Right lobe of liver (tissue), 6 donors: ENCODE data around the gene PCBD1. TPM values are rescaled to one million over a fixed set of nuclear protein-coding genes. Genes with fewer than 3 reads are reported as not detected.

Experiments used
- ATAC-seq, 4 donors: fragments of 200-7000 bp; cut with Tn5 transposase; one replicate each; pipeline ENCODE4 v1.9.1; 2020; ENCODE audit warnings: mild to moderate bottlenecking in 4 of 4, moderate library complexity in 4 of 4
- DNase-seq, 3 donors: peaks; one replicate each; pipeline ENCODE4 v3.0.0-alpha.2; 2020
- H3K27ac ChIP-seq, 3 donors: fragments of 200-600 bp; one replicate each; pipeline ENCODE4 v1.8.0; 2022
- H3K27me3 ChIP-seq, 2 donors: fragments of 200-600 bp; one replicate each; pipeline ENCODE4 v1.8.0; 2022
- H3K36me3 ChIP-seq, 4 donors: fragments of 200-600 bp; sonication (generic) in 1 of 4; one replicate each; pipeline versions ENCODE4 v1.5.1 to v1.8.0; 2017 to 2022; ENCODE audit warnings: control low read depth in 1 of 4
- H3K4me1 ChIP-seq, 4 donors: fragments of 200-600 bp; sonication (generic) in 1 of 4; one replicate each; pipeline versions ENCODE4 v1.5.1 to v1.8.0; 2017 to 2022; ENCODE audit warnings: control low read depth in 1 of 4
- H3K4me3 ChIP-seq, 3 donors: fragments of 200-600 bp; one replicate each; pipeline ENCODE4 v1.8.0; 2022
- H3K9me3 ChIP-seq, 4 donors: fragments of 200-600 bp; sonication (generic) in 1 of 4; one replicate each; pipeline versions ENCODE4 v1.5.1 to v1.8.0; 2017 to 2022; ENCODE audit warnings: control low read depth in 1 of 4
- POLR2A ChIP-seq: fragments of 450-650 bp; IDR thresholded peaks from one replicate; pipeline ENCODE4 v1.6.1; 2017; ENCODE audit warnings: antibody characterized with exemption, mild to moderate bottlenecking
- WGBS: methylation state at CpG from one replicate; pipeline ENCODE4 v1.1.6; 2018; ENCODE audit warnings: low coverage, low lambda C conversion rate; ENCODE audit not compliant: insufficient coverage; ENCODE audit errors: missing lambda C conversion rate; 5-methylcytosine and 5-hydroxymethylcytosine counted together
- intact Hi-C, 2 donors: fragments of 100-400 bp; cut with DNase I; formaldehyde crosslinking; loops; one replicate each; pipeline versions ENCODE4 v1.11.2 to v1.14.1; 2022
- total RNA-seq, 6 experiments: library from RNA; depleted of rRNA in 2 of 6; stranded (reverse); fragments of >200 nt in 2 of 6; fragmentation: NEBNext Ultra II Directional in 3 of 6; extraction: Animal tissue kit (Norgen Biotek cat#: 25700) in 3 of 6; gene quantifications; one replicate each; pipeline versions ENCODE4 v1.1.0 to v1.2.4, GENCODE V29; 2016 to 2023
- TF ChIP-seq, protein P1 (sequence below), 4 donors: fragments of 200-600 bp in 3 of 4; fragments of 450-650 bp in 1 of 4; IDR thresholded peaks; one replicate each; pipeline versions ENCODE4 v1.5.1 to v1.8.0; 2016 to 2022; ENCODE audit warnings: antibody characterized with exemption in 4 of 4, mild to moderate bottlenecking in 2 of 4
- donor health status: DM: no; HTN: yes; CAD: no.
- donor health status: DM: no; HTN: no; CAD: no.
- donor health status: DM: no; HTN: no; CAD: no.
- donor health status: DM: no; HTN: yes; CAD: no.
- donor health status: DM: no; HTN: yes; CAD: no.

The PCBD1 gene
- total RNA-seq, 6 experiments from 2014 or later = 165 to 375 (median 230) TPM

DNA sequence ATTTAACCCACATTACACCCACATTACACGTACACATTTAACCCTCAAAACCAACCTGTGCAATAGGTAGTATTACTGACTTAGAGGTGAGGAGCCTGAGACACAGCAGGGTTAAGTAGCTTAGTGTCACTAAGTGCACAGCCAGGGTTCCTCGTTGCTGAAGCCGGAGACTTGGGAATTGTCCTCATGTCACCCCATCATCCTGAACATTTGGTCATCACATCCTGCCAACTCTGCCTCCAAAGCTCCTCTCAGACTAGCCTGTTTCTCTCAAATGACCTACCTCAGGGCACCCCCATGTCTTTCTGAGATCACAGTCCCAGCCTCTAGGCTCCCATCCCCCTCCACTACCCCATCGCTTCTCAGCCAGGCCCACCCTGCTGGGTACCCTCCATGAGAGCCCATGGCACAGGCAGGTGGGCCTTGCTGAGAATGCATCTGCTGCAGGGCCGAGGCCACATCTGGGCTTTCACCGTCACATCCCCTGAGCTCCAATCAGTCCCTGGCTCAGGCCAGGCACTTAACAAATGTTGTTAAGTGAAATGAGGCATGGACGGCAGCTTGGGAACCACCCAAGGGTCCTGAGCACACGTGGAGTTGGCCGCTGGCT, 21.1 kb upstream of the PCBD1 start:
- H3K4me3 ChIP-seq = no peak overlapping the region
- H3K9me3 ChIP-seq = no peaks in the 10 kb centered on the region
- ATAC-seq (no peak), DNase-seq (peak in 2 of 3 donors; percentile 3 to 35)
- intact Hi-C loops = loop anchor here in 1 of 2 donors (10.0 kb wide), 1 partner anchor 305 kb away; the partner anchor contains the start of gene UNC5B
- H3K4me1 ChIP-seq = no peaks in the 10 kb centered on the region
- TF ChIP-seq, protein P1, sequence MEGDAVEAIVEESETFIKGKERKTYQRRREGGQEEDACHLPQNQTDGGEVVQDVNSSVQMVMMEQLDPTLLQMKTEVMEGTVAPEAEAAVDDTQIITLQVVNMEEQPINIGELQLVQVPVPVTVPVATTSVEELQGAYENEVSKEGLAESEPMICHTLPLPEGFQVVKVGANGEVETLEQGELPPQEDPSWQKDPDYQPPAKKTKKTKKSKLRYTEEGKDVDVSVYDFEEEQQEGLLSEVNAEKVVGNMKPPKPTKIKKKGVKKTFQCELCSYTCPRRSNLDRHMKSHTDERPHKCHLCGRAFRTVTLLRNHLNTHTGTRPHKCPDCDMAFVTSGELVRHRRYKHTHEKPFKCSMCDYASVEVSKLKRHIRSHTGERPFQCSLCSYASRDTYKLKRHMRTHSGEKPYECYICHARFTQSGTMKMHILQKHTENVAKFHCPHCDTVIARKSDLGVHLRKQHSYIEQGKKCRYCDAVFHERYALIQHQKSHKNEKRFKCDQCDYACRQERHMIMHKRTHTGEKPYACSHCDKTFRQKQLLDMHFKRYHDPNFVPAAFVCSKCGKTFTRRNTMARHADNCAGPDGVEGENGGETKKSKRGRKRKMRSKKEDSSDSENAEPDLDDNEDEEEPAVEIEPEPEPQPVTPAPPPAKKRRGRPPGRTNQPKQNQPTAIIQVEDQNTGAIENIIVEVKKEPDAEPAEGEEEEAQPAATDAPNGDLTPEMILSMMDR (IDR thresholded peaks at IDR 0.05) = no peak
- no peak for TF ChIP-seq POLR2A
- H3K27me3 ChIP-seq = no peaks in the 10 kb centered on the region
- WGBS = 63% methylated on average over 3 of the region's 9 CpGs
- H3K27ac ChIP-seq = no peak overlapping the region
- no peaks in the 10 kb centered on the region for H3K36me3 ChIP-seq

DNA sequence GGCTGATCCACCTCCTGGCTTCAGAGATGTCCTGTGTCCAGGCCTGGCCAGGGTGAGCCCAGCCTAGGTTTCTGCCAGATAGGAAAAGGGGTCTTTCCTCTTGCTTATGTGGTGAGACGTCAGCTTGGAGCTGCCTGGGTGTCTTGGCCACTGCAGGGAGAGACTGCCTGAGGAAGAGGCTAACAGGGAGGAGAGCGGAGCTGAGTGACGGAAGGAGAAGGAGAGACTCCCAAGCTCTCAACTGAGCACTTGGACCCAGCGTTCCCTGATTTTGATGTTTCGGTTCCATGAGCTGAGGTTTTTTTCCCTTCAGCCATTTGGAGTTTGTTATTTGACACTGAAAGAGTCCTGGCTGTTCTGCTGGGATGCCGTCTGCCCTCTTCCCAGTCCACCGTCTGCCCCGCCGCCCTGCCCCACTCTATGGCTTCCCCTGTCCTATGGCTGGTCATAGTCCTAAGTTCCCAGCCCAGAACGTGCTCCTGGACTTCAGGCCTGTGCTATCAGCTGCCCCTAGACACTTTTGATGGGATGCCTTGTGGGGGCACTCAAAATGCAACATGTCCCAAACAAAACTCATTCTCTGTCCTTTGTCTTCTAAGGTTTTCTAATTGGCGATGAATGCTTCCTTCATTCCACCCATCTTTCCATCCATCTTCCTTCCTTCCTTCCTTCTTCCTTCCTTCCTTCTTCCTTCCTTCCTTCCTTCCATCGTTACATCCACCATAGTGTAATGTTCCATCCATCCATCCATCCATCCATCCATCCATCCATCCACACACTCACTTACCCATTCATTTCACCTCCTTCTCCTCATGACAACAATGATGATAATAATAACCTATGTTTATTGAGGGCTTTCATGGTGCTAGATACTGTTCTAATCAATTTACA, 20.3 kb upstream of the PCBD1 start:
- WGBS = 43% methylated on average over 3 of the region's 12 CpGs
- TF ChIP-seq, protein P1 (IDR thresholded peaks at IDR 0.05) = no peak
- no peak for TF ChIP-seq POLR2A
- Histone ChIP-seq H3K36me3 (no peaks in the 10 kb centered on the region), H3K27ac (no peak overlapping the region), H3K4me1 (no peaks in the 10 kb centered on the region), H3K27me3 (no peaks in the 10 kb centered on the region), H3K4me3 (no peak overlapping the region), H3K9me3 (no peaks in the 10 kb centered on the region)
- no peak for ATAC-seq
- intact Hi-C loops = loop anchor here in 1 of 2 donors (10.0 kb wide), 1 partner anchor 306 kb away; the partner anchor contains the start of gene UNC5B
- DNase-seq = peak in 2 of 3 donors; percentile 7 to 30

DNA sequence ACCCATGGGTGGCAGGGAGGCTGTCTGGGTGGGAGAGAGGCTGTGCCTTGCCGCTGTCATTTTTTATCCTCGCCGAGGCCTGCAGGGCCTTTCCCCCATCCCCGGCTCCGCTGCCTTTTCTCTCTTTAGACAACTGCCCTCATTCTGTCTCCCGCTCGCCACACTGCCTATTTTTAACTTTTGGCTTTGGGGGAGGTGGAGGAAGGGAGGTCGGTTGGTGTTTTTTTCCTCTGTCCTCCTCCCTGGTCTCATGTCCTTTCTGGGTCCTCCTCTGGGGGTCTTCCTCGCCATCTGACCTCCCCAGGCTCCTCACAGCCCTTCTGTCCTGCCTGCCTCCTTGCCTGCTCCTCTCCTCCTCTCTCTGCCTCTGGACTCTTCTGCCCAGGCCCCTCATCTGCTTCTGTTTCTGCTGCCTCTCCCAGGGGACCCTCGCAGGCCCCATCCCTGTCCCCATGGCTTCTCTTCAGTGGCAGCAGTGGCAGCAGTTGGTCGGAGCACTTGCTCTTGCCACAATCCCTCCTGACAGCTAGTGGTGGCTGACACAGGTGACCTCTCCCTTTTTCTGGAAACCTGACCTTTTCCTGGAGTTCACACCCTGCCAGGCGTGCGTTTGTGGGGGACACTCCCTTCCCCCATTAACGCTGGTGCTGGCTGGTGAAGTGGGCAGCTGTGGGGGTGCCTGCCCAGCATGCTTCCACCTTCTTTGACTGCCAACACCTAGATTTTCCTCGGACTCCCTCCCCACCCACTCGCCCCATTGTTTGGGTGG, 19.5 kb upstream of the PCBD1 start:
- no peak for ATAC-seq
- no peaks in the 10 kb centered on the region for H3K36me3 ChIP-seq
- intact Hi-C loops = loop anchor here in 1 of 2 donors (10.0 kb wide), 1 partner anchor 307 kb away; the partner anchor contains the start of gene UNC5B
- H3K27ac ChIP-seq = no peak overlapping the region
- no peaks in the 10 kb centered on the region for H3K27me3 ChIP-seq
- H3K4me1 ChIP-seq = no peaks in the 10 kb centered on the region
- peak in 1 of 3 donors; percentile 31 for DNase-seq
- TF ChIP-seq, protein P1 (IDR thresholded peaks at IDR 0.05) = no peak
- H3K9me3 ChIP-seq = no peaks in the 10 kb centered on the region
- 63% methylated on average over 4 of the region's 16 CpGs for WGBS
- H3K4me3 ChIP-seq = no peak overlapping the region

DNA sequence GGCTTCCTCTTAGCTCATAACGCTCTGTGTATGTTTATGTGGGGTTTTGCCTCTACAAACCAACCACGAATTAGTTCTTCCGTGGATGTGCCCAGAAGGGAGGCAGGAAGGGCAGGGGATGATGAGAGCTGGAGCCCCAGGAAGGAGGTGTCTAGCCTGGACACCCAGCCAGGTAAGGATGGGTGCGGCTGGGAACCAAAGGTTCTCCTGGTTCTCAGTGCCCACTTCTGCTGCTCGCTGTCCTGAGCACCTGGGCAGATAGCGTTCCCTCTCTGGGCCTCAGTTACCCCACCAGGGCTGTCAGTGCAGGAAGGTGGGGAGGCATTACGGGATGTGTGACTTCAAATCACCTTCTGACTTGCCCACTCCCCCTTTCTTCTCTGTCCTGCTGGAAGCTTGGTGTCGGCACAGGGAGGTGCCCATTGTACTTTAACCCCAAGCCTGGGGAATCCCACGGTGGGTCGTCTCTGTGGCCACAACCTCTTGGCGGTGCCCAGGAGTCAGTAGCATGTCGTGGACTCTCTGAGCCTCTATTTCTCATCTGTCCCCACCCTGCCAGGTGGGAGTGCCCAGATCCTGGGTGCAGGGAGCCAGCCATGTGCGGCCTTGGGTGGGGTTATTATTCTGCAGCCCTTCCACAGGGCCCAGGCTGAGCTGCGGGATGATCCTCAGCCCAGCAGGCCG, 18.7 kb upstream of the PCBD1 start:
- 44% methylated on average over 6 of the region's 15 CpGs for WGBS
- no peaks in the 10 kb centered on the region for H3K36me3 ChIP-seq
- H3K4me3 ChIP-seq = no peak overlapping the region
- peak in 1 of 4 donors; percentile 28 for ATAC-seq
- H3K9me3 ChIP-seq = no peaks in the 10 kb centered on the region
- H3K27ac ChIP-seq = no peak overlapping the region
- DNase-seq = peak in 2 of 3 donors; percentile 12 to 35
- TF ChIP-seq, protein P1 (IDR thresholded peaks at IDR 0.05) = no peak
- no peak for TF ChIP-seq POLR2A
- H3K27me3 ChIP-seq = no peaks in the 10 kb centered on the region
- no peaks in the 10 kb centered on the region for H3K4me1 ChIP-seq
- intact Hi-C loops = loop anchor here in 1 of 2 donors (10.0 kb wide), 1 partner anchor 308 kb away; the partner anchor contains the start of gene UNC5B
